Measurements from ENCODE around the gene CEMIP.

DNA sequence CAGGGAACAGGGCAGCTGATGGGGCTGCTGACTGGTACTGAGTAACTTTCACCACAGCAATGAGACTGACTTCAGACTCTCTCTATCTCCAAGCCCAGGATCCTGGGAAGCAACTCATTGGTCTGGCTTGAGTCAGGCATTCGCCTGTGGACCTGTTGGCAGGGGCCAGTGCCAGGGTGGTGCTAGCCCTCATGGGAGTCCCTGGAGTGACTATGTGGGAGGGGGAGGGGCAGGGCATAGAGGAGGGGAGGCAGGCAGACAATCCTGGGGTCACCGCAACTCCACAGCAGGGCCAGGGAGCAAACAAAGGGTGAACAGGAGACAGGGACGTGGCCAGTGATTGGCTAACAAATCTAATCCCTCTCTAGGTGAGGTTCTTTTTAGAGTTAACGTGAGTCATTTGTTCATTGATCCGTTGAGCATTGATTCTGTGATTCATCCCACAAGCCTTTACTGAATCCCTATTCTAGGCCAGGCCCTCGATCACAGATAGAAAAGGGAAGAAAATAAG, 71.8 kb downstream of the CEMIP start:
- TF ChIP-seq, protein P1, sequence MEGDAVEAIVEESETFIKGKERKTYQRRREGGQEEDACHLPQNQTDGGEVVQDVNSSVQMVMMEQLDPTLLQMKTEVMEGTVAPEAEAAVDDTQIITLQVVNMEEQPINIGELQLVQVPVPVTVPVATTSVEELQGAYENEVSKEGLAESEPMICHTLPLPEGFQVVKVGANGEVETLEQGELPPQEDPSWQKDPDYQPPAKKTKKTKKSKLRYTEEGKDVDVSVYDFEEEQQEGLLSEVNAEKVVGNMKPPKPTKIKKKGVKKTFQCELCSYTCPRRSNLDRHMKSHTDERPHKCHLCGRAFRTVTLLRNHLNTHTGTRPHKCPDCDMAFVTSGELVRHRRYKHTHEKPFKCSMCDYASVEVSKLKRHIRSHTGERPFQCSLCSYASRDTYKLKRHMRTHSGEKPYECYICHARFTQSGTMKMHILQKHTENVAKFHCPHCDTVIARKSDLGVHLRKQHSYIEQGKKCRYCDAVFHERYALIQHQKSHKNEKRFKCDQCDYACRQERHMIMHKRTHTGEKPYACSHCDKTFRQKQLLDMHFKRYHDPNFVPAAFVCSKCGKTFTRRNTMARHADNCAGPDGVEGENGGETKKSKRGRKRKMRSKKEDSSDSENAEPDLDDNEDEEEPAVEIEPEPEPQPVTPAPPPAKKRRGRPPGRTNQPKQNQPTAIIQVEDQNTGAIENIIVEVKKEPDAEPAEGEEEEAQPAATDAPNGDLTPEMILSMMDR (tag by site-specific recombination; IDR thresholded peaks at IDR 0.05) = no peak
- TF ChIP-seq, protein P2, sequence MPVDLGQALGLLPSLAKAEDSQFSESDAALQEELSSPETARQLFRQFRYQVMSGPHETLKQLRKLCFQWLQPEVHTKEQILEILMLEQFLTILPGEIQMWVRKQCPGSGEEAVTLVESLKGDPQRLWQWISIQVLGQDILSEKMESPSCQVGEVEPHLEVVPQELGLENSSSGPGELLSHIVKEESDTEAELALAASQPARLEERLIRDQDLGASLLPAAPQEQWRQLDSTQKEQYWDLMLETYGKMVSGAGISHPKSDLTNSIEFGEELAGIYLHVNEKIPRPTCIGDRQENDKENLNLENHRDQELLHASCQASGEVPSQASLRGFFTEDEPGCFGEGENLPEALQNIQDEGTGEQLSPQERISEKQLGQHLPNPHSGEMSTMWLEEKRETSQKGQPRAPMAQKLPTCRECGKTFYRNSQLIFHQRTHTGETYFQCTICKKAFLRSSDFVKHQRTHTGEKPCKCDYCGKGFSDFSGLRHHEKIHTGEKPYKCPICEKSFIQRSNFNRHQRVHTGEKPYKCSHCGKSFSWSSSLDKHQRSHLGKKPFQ (tag by site-specific recombination; IDR thresholded peaks at IDR 0.05) = no peak
- TF ChIP-seq, protein P3, sequence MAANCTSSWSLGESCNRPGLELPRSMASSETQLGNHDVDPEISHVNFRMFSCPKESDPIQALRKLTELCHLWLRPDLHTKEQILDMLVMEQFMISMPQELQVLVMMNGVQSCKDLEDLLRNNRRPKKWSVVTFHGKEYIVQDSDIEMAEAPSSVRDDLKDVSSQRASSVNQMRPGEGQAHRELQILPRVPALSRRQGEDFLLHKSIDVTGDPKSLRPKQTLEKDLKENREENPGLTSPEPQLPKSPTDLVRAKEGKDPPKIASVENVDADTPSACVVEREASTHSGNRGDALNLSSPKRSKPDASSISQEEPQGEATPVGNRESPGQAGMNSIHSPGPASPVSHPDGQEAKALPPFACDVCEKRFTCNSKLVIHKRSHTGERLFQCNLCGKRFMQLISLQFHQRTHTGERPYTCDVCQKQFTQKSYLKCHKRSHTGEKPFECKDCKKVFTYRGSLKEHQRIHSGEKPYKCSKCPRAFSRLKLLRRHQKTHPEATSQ (tag by site-specific recombination; IDR thresholded peaks at IDR 0.05) = no peak
- TF ChIP-seq ZNF274 (IDR thresholded peaks at IDR 0.05; ENCODE audit: low read length) = no peak
- no peak for TF ChIP-seq ZNF274 (tag by site-specific recombination; IDR thresholded peaks at IDR 0.05; ENCODE audit: borderline replicate concordance)
- no peak for TF ChIP-seq PRDM10 (tag by site-specific recombination; IDR thresholded peaks at IDR 0.05)
- TF ChIP-seq ZNF146 (tag by site-specific recombination; IDR thresholded peaks at IDR 0.05) = no peak

Data from HEK293 (cell line).